Measurements from ENCODE around the gene ABL1. TPM values are rescaled to one million over a fixed set of nuclear protein-coding genes. Genes with fewer than 3 reads are reported as not detected.

The ABL1 gene
- total RNA-seq, 1 donor from 2014 or later, result 113 TPM

DNA sequence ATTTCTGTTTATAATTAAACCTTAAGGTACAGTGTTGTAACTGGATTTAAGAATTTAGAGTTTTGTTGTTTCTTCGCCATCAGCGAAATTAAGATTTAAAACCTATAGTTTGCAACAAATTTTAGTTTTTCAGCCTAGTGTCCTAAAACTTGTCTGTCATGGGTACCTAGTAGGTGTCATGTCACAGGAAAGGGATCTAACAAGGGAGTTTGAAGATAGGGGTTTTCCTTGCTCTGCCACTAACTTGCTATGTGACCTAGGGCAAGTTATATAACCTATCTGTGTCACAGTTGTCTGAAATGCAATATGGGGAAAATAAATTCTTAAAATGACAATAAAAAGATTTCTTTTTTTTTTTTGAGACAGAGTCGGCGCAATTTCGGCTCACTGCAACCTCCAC lies 9.2 kb upstream of the ABL1 start:
- Histone ChIP-seq H3K4me2 (ENCODE audit: low read length) (peak overlapping the region; percentile 78), H3K36me3 (ENCODE audit: insufficient read depth, low read length) (no peaks in the 10 kb centered on the region), H3K79me2 (ENCODE audit: insufficient read depth, low read length) (peaks cover 55% of the 10 kb centered on the region), H3K4me1 (ENCODE audit: insufficient read depth, low read length) (peaks cover 29% of the 10 kb centered on the region), H3K27ac (ENCODE audit: low read depth, low read length) (no peak overlapping the region), H3K9ac (ENCODE audit: low read length) (no peak overlapping the region), H3K27me3 (ENCODE audit: insufficient read depth, low read length) (no peaks in the 10 kb centered on the region), H2AFZ (ENCODE audit: low read depth, low read length) (no peak overlapping the region), H3K9me3 (ENCODE audit: insufficient read depth, low read depth, low read length) (no peaks in the 10 kb centered on the region), H3K4me3 (ENCODE audit: insufficient read depth, low read depth, low read length) (no peak overlapping the region), H4K20me1 (ENCODE audit: insufficient read depth, low read length) (peaks cover 8% of the 10 kb centered on the region)
- Mint-ChIP-seq H3K27ac (ENCODE audit: unreplicated experiment) (no peak overlapping the region), H3K36me3 (ENCODE audit: low read depth, unreplicated experiment) (no peaks in the 10 kb centered on the region), H3K27me3 (ENCODE audit: low read depth, unreplicated experiment) (no peaks in the 10 kb centered on the region), H3K4me1 (ENCODE audit: low read depth, unreplicated experiment) (peaks cover 38% of the 10 kb centered on the region), H3K9me3 (ENCODE audit: unreplicated experiment) (peaks cover 4% of the 10 kb centered on the region), H3K4me3 (ENCODE audit: unreplicated experiment) (no peak overlapping the region)
- no peak for DNase-seq (ENCODE audit: low read depth)
- no peak for TF ChIP-seq EZH2 (IDR thresholded peaks at IDR 0.05; ENCODE audit: insufficient read depth, low read length)
- TF ChIP-seq, protein P1, sequence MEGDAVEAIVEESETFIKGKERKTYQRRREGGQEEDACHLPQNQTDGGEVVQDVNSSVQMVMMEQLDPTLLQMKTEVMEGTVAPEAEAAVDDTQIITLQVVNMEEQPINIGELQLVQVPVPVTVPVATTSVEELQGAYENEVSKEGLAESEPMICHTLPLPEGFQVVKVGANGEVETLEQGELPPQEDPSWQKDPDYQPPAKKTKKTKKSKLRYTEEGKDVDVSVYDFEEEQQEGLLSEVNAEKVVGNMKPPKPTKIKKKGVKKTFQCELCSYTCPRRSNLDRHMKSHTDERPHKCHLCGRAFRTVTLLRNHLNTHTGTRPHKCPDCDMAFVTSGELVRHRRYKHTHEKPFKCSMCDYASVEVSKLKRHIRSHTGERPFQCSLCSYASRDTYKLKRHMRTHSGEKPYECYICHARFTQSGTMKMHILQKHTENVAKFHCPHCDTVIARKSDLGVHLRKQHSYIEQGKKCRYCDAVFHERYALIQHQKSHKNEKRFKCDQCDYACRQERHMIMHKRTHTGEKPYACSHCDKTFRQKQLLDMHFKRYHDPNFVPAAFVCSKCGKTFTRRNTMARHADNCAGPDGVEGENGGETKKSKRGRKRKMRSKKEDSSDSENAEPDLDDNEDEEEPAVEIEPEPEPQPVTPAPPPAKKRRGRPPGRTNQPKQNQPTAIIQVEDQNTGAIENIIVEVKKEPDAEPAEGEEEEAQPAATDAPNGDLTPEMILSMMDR (IDR thresholded peaks at IDR 0.05; ENCODE audit: insufficient read depth, low read depth, low read length), result no peak
- no peak for FAIRE-seq

DNA sequence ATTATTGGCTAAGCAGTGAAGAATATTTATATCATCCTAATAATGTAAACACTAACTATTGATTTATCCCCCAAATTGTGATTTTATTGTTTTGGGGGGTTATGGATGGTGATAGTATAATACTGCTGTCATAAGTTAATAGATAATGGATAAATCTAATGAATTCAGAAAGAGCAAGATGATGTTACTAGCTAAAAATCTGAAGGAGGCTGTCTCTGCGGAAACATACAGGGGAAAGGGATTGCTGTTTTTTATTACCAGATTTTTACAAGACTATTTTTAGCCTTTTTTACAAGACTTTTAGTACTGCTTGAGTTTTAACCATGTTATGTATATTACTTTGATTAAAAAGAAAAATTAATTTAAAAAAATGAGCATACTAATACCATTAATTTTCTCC lies 5.3 kb upstream of the ABL1 start:
- DNase-seq (ENCODE audit: low read depth) (no peak), FAIRE-seq (no peak)
- H4K20me1 ChIP-seq (ENCODE audit: insufficient read depth, low read length), result peaks cover 11% of the 10 kb centered on the region
- TF ChIP-seq EZH2 (IDR thresholded peaks at IDR 0.05; ENCODE audit: insufficient read depth, low read length), result no peak
- TF ChIP-seq, protein P1 (IDR thresholded peaks at IDR 0.05; ENCODE audit: insufficient read depth, low read depth, low read length), result no peak
- no peaks in the 10 kb centered on the region for H3K27me3 ChIP-seq (ENCODE audit: insufficient read depth, low read length)
- H3K36me3 Mint-ChIP-seq (ENCODE audit: low read depth, unreplicated experiment), result no peaks in the 10 kb centered on the region
- peaks cover 4% of the 10 kb centered on the region for H3K9me3 Mint-ChIP-seq (ENCODE audit: unreplicated experiment)
- no peaks in the 10 kb centered on the region for H3K36me3 ChIP-seq (ENCODE audit: insufficient read depth, low read length)
- no peak overlapping the region for H3K9ac ChIP-seq (ENCODE audit: low read length)
- peaks cover 29% of the 10 kb centered on the region for H3K4me1 ChIP-seq (ENCODE audit: insufficient read depth, low read length)
- no peak overlapping the region for H3K4me3 ChIP-seq (ENCODE audit: insufficient read depth, low read depth, low read length)
- no peak overlapping the region for H3K27ac ChIP-seq (ENCODE audit: low read depth, low read length)
- H3K9me3 ChIP-seq (ENCODE audit: insufficient read depth, low read depth, low read length), result no peaks in the 10 kb centered on the region
- H2AFZ ChIP-seq (ENCODE audit: low read depth, low read length), result no peak overlapping the region
- peaks cover 30% of the 10 kb centered on the region for H3K4me1 Mint-ChIP-seq (ENCODE audit: low read depth, unreplicated experiment)
- H3K4me3 Mint-ChIP-seq (ENCODE audit: unreplicated experiment), result no peak overlapping the region
- H3K4me2 ChIP-seq (ENCODE audit: low read length), result no peak overlapping the region
- H3K27me3 Mint-ChIP-seq (ENCODE audit: low read depth, unreplicated experiment), result no peaks in the 10 kb centered on the region
- H3K27ac Mint-ChIP-seq (ENCODE audit: unreplicated experiment), result no peak overlapping the region
- peaks cover 59% of the 10 kb centered on the region for H3K79me2 ChIP-seq (ENCODE audit: insufficient read depth, low read length)

DNA sequence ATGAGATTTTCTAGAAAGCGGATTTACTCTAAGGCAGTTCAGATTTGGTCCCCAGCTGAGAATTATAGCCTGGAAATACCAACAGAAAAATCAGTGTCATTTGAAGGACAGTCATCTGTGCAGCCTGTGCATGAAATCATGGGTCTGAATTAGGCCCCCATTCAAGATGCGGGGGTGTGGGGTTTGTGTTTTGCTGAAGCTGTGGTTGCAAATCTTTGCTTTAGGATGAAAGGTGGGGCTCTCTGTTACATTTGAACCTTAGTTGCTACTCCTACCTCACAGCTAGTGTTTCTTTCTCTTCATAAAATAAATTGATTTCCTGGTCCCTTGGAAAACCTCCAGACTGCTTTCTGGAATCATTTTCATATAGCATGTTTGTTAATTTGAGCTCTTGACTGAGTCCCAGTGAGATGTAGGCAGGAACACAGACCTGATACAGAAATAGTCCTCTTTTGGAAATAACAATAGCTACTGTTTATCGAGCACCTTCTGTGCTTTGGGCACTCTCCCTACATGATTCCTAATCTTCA lies 4.8 kb upstream of the ABL1 start:
- no peak overlapping the region for H3K27ac ChIP-seq (ENCODE audit: low read depth, low read length)
- TF ChIP-seq, protein P1 (IDR thresholded peaks at IDR 0.05; ENCODE audit: insufficient read depth, low read depth, low read length), result no peak
- no peak for TF ChIP-seq EZH2 (IDR thresholded peaks at IDR 0.05; ENCODE audit: insufficient read depth, low read length)
- Mint-ChIP-seq H3K36me3 (ENCODE audit: low read depth, unreplicated experiment) (no peaks in the 10 kb centered on the region), H3K4me3 (ENCODE audit: unreplicated experiment) (no peak overlapping the region), H3K27me3 (ENCODE audit: low read depth, unreplicated experiment) (no peaks in the 10 kb centered on the region), H3K9me3 (ENCODE audit: unreplicated experiment) (peaks cover 4% of the 10 kb centered on the region), H3K27ac (ENCODE audit: unreplicated experiment) (no peak overlapping the region), H3K4me1 (ENCODE audit: low read depth, unreplicated experiment) (peaks cover 25% of the 10 kb centered on the region)
- no peaks in the 10 kb centered on the region for H3K27me3 ChIP-seq (ENCODE audit: insufficient read depth, low read length)
- no peaks in the 10 kb centered on the region for H3K36me3 ChIP-seq (ENCODE audit: insufficient read depth, low read length)
- H3K4me1 ChIP-seq (ENCODE audit: insufficient read depth, low read length), result peaks cover 23% of the 10 kb centered on the region
- H3K79me2 ChIP-seq (ENCODE audit: insufficient read depth, low read length), result peaks cover 60% of the 10 kb centered on the region
- H2AFZ ChIP-seq (ENCODE audit: low read depth, low read length), result no peak overlapping the region
- no peaks in the 10 kb centered on the region for H3K9me3 ChIP-seq (ENCODE audit: insufficient read depth, low read depth, low read length)
- H3K4me3 ChIP-seq (ENCODE audit: insufficient read depth, low read depth, low read length), result no peak overlapping the region
- H3K4me2 ChIP-seq (ENCODE audit: low read length), result no peak overlapping the region
- no peak for DNase-seq (ENCODE audit: low read depth)
- FAIRE-seq, result peak; percentile 9
- H3K9ac ChIP-seq (ENCODE audit: low read length), result no peak overlapping the region
- H4K20me1 ChIP-seq (ENCODE audit: insufficient read depth, low read length), result peaks cover 11% of the 10 kb centered on the region

All from astrocyte (in vitro differentiated cells and primary cell).